C4-2B (cell line): ENCODE results near the gene SPINK8.

ENCODE experiments used
- CTCF ChIP-seq: fragments of 450-650 bp; conservative IDR thresholded peaks from 2 replicates; pipeline ENCODE4 v1.5.1; 2017; ENCODE audit warnings: mild to moderate bottlenecking
- ZFX ChIP-seq: fragments of 450-650 bp; IDR thresholded peaks from 2 replicates; pipeline ENCODE4 v1.6.1; 2017

DNA sequence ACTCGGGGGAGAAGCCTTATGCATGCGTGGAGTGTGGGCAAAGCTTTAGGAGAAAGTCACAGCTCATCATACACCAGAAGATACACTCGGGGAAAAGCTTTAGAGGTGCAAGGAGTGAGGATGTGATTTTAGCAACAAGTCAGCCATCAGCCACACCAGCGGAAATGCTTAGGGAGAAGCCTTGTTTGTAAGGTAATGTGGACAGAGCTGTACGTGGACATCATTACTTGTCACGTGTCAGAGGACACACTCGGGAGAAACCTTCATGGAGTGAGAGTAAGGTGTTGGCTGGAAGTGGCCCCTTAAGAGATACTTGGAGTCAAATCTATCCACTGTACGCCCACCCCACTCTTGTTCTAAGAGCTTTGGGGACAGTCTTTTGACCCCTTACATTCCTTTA is 63.9 kb downstream of the SPINK8 start:
- TF ChIP-seq CTCF (no peak), ZFX (no peak)
